ENCODE results near the gene HMG20A.

DNA sequence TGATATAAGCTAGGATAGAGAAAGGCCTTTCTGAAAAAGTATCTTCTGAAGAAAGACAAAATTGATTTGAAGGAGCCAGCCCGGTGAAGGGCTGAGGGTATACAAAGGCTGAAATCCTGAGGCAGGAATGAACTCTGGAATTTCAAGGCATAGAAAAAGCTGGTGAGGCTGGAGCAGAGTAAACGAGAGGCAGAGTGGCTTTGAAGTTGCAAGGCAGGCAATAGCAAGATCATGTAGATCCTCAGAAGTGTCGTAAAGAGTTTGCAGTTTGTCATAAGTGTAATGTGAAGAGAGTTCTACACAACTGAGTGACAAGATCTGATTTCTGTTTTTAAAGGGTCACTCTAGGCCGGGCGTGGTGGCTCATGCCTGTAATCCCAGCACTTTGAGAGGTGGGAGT, 69.0 kb downstream of the HMG20A start:
- TF ChIP-seq SUZ12 (IDR thresholded peaks at IDR 0.05; ENCODE audit: extremely low read depth, insufficient read depth, insufficient read length) (no peak), YY1 (IDR thresholded peaks at IDR 0.05; ENCODE audit: insufficient read depth, insufficient read length) (no peak), ZNF274 (IDR thresholded peaks at IDR 0.05; ENCODE audit: low read depth, low read length) (no peak)
